Kidney tubule cell (primary cell): ENCODE results near the gene OLIG3.

ENCODE experiments used
- DNase-seq: peaks from one replicate; pipeline ENCODE4 v3.0.0-alpha.2; 2018; ENCODE audit warnings: low spot score

OLIG3 gene

DNA sequence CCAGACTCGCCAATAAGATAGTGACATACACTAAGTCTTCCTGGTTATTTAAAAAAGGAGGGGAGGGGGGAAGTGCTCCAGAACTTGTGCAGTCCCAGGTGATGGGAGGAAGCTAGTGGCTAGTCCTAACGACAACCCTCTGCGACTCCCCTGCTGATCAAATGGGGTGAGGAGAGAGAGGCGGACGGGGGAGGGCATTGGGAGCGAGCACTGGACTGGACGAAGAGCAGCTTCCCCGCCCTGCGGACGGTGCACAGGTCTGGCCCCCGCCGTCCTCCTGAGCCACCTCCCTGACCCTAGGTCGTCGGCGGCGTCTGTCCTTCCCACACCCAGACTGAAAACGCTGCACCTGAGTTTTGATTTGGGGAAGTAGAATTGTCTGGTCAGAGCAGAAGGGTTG is 2.2 kb upstream of the OLIG3 start:
- no peak for DNase-seq

DNA sequence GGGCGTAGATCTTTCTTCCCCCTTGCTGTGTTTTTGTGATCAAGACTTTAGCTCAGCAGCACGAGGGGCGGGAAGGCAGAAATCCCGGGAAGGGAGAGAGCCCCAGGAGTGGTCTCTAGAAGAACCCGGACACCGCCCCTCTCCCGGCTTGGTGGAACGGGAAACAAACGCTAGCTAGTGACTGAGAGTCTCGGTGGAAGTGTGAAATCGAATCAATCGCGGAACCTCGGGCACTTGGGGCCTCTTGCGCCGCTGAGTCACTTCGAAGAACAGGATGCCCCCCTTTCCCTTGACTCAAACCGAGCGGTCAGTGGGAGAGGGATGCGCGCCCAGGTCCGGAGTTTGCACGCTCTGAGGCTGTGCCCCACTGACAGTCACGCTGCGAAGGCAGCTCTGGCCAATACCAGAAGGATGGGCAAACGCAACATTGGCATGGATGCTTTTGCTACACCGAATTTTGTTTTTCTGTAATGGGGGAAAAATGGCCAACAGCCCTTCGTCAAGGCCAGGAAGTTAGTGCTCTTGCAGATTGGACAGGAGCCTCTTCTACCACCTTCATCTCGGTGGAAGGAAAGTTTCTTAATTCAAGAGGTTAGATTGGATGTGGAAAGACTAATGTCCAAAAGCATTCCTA is 1.6 kb upstream of the OLIG3 start:
- no peak for DNase-seq

DNA sequence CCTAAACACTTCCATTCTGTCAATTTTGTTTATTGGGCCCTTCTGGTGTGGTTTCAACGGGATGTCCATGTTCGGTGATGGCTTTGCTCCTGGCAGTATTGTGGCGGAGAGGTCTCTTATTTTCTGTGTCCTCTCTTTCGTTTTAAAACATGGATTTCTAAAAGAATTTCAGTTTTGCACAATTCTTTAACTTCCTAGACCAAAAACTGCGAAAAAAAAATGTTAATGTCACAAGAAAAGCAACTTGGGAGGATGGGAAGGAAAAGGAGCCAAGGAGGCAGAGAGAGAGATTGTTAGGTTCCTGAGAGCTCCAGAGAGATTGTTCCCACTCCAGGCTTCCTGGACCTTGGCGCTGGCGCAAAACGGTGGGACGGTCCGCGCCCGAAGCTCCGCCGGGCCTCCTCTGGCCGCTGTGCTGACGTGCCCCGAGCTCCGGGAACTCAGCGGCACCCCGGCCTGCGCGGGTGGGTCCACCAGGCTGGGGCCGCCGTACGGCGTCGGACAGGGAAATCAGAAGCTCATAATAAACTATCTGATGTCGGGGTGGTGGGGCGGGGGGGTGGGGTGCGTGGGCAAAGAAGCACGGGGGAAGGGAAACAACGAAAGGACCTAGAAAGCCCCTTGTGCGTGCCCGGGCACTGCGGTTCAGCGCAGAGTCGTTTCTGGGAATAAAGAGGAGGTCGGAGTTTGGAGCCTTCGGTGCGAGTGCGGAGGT is 951 bp upstream of the OLIG3 start:
- no peak for DNase-seq

DNA sequence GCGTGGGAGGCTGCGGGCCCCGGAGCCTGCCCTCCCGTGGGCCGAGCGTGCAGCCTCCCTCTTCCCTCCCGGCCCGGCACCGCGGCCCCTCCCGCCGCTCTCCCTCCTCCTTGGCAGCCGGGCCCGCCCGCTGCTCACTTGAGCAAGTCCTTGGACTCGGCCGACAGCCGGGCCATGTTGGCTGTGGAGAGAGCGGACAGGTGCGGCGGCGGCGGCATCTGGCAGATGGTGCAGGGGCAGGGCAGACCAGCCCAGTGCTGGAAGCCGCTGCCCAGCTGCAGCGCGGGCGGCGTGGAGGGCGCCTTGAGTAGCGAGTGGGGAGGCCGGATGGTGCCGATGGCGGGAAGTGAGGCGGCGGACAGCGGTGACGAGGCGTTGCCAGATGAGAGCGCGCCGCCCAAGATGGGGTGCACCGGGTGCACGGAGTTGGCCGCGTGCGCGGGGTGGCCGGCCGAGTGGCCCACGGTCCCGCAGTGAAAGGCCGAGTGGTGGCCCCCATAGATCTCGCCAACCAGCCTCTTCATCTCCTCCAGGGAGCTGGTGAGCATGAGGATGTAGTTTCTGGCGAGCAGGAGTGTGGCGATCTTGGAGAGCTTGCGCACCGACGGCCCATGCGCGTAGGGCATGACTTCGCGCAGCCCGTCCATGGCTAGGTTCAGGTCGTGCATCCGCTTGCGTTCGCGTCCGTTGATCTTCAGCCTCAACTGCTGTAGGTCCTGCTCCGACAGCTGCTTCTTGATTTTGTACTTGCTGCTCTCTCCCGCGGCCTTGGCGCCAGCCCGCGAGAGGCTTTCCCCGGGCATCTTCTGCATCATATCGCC is 766 bp downstream of the OLIG3 start:
- DNase-seq: no peak

DNA sequence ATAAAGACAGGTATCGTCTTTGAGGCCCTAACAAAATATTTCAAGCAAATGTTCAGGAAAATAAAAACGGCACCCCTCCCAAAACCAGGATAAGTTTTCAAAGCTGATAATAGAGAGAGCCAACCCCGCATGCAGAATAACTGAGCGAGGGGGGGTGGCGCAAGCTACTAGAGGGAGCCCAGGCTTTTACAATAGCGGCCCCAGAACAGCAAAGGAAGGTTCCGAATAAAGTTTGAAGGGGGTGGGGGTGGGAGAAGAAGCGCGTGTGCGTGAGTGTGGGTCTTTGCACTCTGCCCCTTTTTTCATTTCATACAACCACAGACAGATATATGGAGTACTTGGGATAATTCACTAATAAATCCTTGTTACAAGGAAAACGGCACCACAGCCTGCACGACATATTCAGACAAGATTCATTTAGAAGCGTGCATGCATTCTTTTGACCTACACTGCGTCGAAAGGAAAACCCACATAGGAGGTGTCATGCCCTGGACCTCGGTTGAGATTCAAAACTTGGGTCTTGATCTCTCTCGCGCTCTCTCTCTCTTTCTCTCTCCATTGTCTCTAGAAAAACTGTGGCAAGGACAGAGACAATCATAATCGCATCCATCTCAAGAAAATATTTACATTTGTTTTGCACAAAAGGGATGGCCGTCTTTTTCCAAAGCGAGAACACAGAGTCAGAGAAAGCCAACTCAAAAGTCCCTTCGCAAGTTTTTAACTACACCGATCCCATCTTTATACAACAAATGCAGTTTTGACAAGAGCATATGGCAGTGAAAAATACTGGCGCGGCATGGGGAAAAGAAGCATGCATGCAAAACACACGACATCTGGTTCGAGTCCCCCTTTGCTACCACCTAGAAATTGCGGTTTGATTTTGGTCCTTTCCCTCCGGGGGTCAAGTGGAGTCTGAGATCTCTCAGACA is 1.6 kb downstream of the OLIG3 start:
- no peak for DNase-seq

DNA sequence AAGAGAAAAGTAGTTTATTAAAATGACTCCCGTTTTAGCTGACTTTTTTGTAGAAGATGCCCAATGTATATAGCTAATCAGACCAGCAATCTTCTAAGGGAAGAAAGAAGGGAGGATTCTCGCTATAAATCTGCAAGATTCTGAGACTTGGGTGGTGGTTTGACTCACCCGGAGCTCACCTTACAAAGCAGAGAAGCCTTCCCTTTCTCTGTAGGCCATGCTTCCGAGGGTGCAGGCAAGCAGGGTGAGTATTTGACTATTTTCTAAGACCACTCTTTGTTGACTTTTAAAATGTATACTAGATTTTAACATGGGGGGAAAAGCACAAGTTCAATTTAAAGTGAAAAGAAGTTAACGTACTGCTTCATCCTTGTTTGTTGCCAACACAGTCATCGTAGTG is 2.7 kb downstream of the OLIG3 start:
- no peak for DNase-seq

DNA sequence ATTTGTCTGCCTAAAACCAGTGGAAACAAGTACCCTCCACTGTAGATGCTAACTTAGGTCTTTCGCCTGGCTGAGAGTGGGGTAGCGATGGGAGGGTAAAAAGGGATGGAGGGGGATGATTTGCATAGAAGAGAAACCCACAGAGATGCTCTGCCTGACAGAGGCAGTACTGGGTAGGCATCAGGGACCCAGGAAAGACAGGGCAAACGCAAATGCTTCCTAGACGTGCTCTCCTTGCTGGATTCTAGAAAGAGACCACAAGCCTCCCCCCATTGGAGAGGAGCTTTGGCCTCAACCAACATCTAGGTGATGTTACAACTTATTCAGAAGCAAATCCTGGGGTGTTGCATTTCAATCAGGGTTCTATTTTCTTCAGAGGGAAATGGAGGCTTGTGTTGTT is 3.2 kb downstream of the OLIG3 start:
- DNase-seq: no peak

DNA sequence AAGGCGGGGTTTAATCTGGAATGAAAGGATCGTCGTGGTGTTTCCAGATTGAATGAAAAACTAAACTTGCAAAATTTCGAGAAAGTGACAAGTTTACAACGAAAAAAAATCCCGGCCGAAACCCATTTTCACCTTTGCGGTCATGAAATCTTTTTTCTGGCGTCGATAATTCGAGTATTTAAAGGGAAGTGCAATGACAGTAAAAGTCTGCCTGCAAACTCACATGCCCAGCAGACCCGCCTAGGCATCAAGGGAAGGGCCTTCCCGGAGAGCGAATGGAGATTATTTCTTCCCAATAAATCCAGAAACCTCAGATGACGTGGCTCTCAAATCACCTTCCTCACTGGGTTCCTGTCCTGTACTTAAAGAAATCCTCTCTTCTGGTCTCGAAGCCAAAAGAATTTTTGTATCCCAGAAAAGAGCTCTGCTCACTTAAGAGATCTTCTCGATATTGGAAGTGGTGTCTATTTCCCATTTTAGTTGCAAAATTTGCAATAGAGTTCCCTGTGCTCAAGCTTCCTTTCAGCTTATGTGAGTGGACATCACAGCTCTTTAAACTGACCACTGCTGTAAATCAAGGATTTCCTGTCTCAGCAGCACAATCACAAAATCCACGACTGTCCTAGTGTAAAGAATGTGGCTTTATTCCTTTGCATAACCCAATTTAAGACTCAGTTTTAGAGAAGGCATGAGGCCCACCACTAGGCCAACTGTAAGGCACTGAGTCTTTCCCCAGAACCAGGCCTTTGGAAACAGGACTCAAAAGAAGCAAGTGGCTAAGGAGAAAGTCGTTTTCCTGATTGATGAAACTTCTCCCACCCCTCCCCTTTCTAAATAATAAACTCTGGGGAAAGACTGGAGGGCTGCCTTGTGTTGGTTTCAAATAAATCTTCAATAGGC is 3.9 kb downstream of the OLIG3 start:
- DNase-seq: no peak

DNA sequence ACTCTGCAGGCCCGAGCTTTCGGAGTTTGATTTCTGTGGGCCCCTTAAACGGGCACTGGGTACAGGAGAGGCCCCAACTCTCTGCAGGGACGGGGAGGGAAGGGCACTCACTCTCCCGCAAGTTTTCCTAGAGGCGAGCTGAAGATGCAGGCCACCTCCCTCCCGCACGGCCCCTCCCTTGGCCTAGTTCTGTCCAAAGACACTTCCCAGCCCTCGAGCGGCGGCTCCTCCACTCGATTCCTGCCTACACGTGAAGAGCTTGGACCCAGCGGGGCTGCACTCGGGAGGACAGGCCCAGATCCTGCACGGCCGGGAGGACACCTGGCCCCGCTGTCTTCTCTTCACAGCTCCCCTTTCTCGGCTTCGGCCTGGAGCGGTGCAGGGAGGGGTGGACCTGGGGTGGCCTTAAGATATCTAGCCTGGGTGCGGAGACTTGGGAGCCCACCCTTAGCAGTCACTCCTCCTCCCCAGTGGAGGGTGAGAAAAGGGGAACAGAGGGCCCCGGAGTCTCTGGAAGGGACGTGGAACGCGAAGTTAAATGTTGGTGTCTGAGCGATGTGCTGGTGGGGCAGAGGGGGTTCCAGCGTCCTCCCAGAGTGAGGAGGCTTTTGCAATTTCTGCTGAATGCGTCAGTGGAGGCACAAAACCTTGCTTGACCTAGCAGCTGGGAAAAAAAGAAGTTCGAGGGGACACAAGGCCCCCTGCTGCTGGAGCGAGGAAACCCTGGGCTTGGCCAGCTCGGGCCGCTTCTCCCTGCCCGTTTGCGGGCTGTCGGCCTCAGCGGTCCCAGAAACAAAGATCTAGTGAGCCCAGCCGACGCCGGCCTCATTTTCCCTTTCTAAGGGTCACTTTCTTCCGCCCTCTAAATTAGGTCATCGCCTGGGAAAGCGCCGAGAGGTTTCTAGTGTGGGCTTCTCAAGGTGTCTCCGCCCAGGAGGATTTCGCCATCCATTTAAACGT is 4.9 kb downstream of the OLIG3 start:
- no peak for DNase-seq

DNA sequence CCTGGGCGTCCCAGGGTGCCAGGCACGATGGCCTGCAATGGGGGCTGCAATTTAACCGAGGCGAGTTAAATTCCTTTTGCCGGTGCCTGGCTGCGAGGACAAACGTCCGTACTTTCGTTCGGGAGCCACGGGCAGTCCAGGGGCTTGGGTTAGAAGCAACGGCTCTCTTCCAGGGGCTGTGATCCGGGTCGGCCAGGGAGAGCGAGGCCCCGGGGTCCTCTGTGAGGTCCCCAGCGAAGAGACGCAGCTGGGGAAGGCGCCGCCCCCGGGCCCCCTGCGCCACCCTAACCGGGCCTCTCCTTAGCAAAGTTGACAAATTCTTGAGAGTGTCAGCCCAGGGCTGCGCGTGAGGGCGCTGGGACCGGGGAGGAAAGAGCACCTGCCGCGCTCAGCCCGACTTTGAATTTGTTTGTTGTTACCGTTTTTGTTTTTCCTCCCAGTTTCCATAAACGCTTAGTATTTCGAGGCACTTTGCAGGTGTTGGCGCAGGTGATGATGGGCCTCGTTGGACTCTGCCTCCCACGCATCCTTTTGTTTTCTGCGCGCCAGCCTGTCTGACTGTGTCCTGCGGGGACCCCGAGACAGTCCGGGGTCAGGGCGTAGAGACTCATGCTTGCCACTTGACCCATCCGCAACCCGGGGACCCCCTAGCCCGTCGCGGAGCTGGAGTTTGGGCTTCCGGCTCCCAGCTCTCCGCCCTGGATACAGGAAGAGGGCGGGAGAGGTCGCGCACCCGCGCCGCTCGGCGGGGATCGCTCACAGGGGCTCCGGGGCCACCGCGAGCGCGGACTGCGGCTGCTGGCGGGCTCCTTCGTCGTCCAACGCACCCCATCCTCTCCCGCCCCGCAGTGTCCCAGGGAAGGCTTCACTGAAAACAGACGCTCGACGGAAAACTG is 5.8 kb downstream of the OLIG3 start:
- no peak for DNase-seq

DNA sequence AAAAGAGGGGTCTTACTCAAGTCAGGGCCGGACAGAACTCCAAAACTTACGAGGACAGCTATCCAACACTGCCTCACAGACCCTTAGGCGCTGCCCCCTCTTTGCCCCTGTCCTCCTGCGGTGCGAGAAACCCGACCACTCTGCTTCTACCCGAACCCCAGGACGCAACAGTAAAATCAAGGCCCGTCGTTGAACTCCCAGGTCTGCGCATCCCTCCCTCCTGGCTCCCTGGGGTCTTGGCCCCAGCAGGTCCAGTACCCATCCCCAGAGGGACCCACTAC is 6.4 kb downstream of the OLIG3 start:
- DNase-seq: no peak

DNA sequence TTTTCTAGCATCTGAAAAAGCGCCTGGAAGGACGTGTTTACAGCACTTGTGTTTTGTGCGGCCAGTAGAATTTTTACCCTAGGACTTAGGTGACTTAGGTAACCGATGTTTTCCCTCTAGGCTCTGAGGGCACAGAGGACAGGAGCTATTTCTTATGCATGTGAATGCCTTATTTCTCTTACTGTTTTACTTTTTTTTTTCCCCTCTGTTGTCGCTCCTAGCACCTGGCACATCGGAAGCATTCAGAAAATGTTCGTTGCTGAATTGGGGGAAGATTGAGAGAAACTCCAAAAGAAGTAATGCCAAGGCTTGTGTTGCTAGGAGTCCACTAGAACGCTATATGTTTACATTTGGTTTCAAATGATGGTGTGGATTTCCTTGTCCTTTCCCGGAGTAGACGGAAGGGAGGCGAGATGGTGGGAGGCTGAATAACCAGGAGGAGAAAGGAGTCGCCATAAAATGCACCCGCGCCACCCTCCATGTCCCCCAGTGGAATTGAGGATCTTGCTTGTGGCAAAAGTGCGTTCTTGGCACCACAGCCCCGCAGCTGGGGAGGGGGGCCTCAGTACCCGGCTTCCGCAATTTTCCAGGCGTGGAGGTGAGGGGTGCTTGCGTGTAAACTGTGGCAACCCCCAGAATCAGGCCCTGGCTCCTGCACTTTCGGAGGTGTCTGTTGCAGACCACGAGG is 6.9 kb downstream of the OLIG3 start:
- DNase-seq: no peak

DNA sequence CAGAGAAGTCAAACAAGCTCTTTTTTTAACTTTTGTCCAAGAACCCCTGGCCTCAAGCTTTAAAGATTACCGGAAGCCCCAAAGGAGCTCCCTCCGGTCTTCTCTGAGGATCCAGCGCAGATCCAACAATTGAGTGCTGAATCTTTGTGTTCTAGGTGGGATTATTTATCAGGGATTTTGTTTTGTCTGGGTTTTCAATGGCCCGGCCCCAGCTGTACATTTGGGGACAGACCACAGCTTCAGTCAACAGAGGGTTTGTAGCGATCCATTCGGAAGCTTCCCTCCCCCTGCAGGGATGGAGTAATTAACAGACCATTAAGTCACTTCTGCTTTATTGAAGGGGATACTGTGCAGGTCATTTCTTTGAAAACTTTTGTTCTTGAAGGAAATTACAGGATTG is 7.8 kb downstream of the OLIG3 start:
- no peak for DNase-seq

DNA sequence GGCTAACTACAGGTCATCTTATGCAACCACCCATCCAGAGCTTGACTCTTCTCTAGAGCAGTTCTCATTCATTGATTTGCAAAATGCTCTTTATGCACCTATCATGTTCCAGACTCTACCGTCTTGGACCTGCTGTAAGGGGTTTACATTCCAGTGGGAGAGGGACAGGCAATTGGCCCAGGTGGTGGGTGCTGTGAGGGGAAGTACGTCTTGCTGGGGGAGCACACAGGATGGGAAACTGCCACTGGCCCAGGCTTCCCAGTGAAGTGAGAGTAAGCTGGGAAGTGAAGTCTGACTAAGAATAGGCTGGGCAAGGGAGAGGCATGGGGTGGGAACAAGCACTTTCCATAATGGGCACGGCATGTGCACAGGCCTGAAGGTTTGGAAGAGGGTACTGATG is 13.8 kb downstream of the OLIG3 start:
- DNase-seq: no peak

DNA sequence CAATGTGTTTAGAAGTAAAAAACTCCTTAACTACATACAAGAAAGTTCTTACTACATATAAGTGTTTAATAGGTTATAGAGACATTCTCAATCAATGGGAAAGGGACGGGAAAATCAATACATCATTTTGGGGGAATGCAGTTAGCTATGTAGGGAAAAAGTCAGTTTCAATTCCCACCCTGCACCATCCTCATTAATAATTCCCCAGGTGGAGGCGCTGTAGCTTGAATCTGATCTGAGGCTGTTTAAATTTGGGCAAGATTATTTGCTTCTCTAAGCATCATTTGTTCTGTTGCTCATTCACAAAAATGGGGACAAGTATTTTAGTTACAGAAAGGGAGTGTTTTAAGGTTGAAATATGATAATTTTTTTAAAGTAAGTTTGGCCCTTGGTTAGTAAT is 19.1 kb downstream of the OLIG3 start:
- DNase-seq: no peak

DNA sequence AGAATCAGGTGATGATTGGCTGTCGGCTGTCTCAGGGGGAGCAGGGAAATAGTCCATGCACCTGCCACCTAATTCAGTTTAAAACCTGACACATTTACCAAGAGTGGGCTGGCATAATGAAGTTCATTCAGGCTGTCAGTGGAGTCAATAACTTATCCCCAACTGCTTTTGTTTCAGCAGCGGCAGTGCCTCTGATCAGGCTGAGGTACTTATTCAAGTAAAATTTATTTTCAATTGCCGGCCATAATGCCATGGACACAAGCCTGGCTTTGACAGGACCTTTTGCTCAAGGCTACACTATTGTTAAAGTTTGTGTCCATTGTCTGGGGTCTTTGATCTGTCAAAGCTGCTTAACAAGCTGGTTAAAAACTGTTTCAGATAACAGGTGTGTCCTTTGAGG is 20.6 kb downstream of the OLIG3 start:
- DNase-seq: no peak

DNA sequence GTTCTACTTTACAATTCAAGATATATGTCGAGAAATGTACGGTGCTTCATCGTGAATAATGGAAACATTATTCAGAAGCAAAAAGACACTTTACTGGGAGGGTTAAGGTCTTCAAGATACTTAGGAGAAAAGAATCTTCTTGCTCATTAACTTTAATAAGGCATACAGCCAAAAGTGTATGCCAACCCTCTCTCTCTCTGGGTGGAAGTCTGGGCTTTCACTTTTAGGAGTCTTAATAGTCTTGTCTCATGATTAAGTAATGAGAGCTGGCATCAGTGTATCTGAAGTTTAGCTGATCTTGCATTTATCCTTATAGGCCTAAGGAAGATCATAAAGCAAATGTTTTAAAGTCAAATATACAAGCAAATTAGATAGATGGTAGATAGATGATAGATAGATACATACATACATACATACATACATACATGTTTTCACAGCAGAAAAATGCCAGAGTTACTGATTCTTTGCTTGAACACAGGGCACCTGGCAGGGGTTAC is 21.5 kb downstream of the OLIG3 start:
- no peak for DNase-seq

DNA sequence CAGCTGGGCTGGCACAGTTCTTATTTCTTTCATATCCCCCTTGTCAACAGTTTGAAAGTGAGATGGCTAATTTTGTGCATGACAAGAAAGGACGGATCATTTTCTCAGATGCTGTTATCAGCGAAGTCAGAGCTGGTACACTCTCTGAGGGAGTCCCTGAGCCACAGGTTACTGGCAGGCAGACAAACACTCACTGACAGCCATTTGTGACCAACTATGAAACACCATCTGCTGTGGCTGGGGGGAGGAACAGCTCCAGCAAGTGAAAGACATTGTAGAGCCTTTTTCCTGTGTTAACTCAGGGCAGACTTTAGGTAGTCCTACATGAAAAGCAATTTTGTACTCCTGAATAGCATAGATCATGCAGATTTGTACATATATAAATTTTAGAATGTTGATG is 22.2 kb downstream of the OLIG3 start:
- DNase-seq: no peak
